ENCODE results near the gene KCNJ10.

GRCh38 chr1:159974350-159974965 is 95.5 kb downstream of the KCNJ10 start:
- TF ChIP-seq CTCF (IDR thresholded peaks at IDR 0.05), result no peak
- no peak for TF ChIP-seq POLR2A (IDR thresholded peaks at IDR 0.05)
- TF ChIP-seq POLR2AphosphoS5 (IDR thresholded peaks at IDR 0.05), result no peak
